Measurements from ENCODE around the gene FBXW12.

FBXW12 gene

DNA sequence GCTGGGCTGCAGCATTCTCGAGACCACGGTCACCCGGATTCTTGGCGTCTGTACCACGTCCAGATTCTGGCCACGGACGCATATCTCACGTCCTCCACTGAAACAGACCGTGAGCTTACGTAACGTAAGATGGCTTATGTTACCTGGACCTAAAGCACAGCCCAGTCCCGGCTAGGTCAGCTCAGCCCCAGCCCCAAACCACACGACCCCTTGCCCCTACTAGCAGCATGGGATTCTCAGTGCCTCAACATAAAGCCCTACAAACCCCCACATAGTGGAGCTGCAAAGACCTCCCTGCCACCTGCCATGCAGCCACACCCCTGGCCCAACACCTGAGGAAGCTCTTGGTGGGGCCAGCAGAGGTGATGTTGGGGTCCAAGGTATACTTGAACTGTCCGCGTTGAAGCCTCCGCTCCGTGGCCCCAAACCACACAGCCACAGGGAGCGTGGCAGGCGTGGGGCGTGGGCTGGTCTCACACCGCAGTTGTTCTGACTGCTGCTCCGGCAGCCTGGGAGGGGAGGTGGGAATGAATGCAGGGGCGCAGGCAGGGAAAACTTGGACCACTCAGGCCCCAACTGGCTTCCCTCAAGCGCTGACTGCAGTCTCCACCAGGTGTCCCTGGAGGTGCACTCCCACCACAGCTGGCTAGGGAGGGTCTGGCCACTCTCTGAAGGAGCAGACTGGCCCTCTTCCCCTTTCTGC, 43.4 kb downstream of the FBXW12 start:
- Histone ChIP-seq H3K27ac (ENCODE audit: extremely low read depth, low read depth, low read length) (no peak overlapping the region), H3K4me1 (ENCODE audit: control insufficient read depth, insufficient read depth, low read length) (no peaks in the 10 kb centered on the region), H3K36me3 (ENCODE audit: control insufficient read depth in 2 of 2, insufficient read depth in 1 of 2, low read length in 2 of 2) (peaks cover 0 to 48% of the 10 kb centered on the region in 2 experiments; a peak in 1 of 3 replicates), H3K9me3 (ENCODE audit: control insufficient read depth, insufficient read depth, low read depth, low read length) (no peaks in the 10 kb centered on the region), H3K4me3 (ENCODE audit: low read depth, low read length) (no peak overlapping the region)
- TF ChIP-seq ZNF785 (tag by site-specific recombination; IDR thresholded peaks at IDR 0.05) (no peak), ZEB2 (tag by site-specific recombination; IDR thresholded peaks at IDR 0.05) (no peak)
- TF ChIP-seq, protein P1, sequence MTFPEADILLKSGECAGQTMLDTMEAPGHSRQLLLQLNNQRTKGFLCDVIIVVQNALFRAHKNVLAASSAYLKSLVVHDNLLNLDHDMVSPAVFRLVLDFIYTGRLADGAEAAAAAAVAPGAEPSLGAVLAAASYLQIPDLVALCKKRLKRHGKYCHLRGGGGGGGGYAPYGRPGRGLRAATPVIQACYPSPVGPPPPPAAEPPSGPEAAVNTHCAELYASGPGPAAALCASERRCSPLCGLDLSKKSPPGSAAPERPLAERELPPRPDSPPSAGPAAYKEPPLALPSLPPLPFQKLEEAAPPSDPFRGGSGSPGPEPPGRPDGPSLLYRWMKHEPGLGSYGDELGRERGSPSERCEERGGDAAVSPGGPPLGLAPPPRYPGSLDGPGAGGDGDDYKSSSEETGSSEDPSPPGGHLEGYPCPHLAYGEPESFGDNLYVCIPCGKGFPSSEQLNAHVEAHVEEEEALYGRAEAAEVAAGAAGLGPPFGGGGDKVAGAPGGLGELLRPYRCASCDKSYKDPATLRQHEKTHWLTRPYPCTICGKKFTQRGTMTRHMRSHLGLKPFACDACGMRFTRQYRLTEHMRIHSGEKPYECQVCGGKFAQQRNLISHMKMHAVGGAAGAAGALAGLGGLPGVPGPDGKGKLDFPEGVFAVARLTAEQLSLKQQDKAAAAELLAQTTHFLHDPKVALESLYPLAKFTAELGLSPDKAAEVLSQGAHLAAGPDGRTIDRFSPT (tag by site-specific recombination; IDR thresholded peaks at IDR 0.05): no peak
- CTCF ChIA-PET: interaction anchor here (0.9 to 1.7 kb wide), 2 partner anchors 16 to 21 kb away, joined by 3 to 7 read pairs; no protein-coding TSS in a partner anchor
- POLR2A ChIA-PET: interaction anchor here (0.5 kb wide), 1 partner anchor 738 kb away, joined by 3 read pairs; no protein-coding TSS in a partner anchor

DNA sequence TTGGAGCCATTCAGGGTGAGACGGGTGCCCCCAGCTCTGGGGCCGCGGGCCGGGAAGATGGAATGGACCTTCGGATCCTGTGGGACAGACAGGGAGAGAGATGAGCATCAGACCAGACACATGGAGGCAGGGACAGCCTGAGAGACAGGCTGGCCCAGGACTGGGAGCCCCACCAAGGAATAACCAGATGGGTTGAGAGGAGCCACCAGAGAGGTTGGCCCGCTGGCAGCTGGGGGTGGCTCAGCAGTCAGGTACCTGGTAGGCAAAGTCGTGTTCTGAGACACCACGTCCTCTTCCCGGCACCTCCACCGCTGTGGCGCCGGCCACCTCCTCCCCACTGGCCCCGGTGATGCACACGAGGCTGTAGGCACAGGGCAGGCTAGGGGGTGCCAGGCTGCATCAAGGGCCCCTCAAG, 44.1 kb downstream of the FBXW12 start:
- no peaks in the 10 kb centered on the region for H3K4me1 ChIP-seq (ENCODE audit: control insufficient read depth, insufficient read depth, low read length)
- peaks cover 0 to 41% of the 10 kb centered on the region in 2 experiments; a peak in 1 of 3 replicates for H3K36me3 ChIP-seq (ENCODE audit: control insufficient read depth in 2 of 2, insufficient read depth in 1 of 2, low read length in 2 of 2)
- H3K4me3 ChIP-seq (ENCODE audit: low read depth, low read length): no peak overlapping the region
- TF ChIP-seq ZNF324 (tag by site-specific recombination; IDR thresholded peaks at IDR 0.05): no peak
- no peak for TF ChIP-seq ZNF335 (tag by site-specific recombination; conservative IDR thresholded peaks at IDR 0.05)
- H3K9me3 ChIP-seq (ENCODE audit: control insufficient read depth, insufficient read depth, low read depth, low read length): no peaks in the 10 kb centered on the region
- ChIA-PET CTCF (interaction anchor here (1.7 kb wide), 1 partner anchor 20 kb away, joined by 7 read pairs; no protein-coding TSS in a partner anchor), POLR2A (no interaction called here)
- H3K27ac ChIP-seq (ENCODE audit: extremely low read depth, low read depth, low read length): no peak overlapping the region

DNA sequence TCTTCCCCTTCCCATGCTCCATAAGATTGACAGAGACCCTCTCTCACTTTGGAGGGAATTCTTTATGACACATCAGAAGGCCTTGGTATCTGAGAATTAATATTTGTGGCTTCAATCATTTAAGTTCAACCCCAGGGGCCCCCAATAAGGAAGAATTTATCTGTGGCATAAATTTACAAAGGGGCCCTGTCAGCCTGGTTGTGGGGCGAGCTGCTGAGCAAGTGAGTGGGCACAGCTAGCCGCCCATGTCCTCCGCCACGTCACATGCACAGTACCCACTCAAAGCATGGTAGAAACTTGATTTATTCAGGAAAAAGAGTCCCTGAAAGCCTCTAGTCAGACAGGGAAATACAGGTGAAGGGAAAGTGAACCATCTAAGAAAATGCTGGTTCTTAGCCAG, 44.5 kb downstream of the FBXW12 start:
- H3K4me1 ChIP-seq (ENCODE audit: control insufficient read depth, insufficient read depth, low read length): no peaks in the 10 kb centered on the region
- H3K36me3 ChIP-seq (ENCODE audit: control insufficient read depth in 2 of 2, insufficient read depth in 1 of 2, low read length in 2 of 2): peaks cover 0 to 36% of the 10 kb centered on the region in 2 experiments; a peak in 1 of 3 replicates
- no peak overlapping the region for H3K4me3 ChIP-seq (ENCODE audit: low read depth, low read length)
- H3K27ac ChIP-seq (ENCODE audit: extremely low read depth, low read depth, low read length): no peak overlapping the region
- ChIA-PET POLR2A (no interaction called here), CTCF (interaction anchor here (1.7 kb wide), 1 partner anchor 19 kb away, joined by 7 read pairs; no protein-coding TSS in a partner anchor)
- H3K9me3 ChIP-seq (ENCODE audit: control insufficient read depth, insufficient read depth, low read depth, low read length): no peaks in the 10 kb centered on the region
- TF ChIP-seq YY2 (tag by site-specific recombination; IDR thresholded peaks at IDR 0.05): no peak
- TF ChIP-seq, protein P2, sequence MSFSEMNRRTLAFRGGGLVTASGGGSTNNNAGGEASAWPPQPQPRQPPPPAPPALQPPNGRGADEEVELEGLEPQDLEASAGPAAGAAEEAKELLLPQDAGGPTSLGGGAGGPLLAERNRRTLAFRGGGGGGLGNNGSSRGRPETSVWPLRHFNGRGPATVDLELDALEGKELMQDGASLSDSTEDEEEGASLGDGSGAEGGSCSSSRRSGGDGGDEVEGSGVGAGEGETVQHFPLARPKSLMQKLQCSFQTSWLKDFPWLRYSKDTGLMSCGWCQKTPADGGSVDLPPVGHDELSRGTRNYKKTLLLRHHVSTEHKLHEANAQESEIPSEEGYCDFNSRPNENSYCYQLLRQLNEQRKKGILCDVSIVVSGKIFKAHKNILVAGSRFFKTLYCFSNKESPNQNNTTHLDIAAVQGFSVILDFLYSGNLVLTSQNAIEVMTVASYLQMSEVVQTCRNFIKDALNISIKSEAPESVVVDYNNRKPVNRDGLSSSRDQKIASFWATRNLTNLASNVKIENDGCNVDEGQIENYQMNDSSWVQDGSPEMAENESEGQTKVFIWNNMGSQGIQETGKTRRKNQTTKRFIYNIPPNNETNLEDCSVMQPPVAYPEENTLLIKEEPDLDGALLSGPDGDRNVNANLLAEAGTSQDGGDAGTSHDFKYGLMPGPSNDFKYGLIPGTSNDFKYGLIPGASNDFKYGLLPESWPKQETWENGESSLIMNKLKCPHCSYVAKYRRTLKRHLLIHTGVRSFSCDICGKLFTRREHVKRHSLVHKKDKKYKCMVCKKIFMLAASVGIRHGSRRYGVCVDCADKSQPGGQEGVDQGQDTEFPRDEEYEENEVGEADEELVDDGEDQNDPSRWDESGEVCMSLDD (tag by site-specific recombination; IDR thresholded peaks at IDR 0.05): no peak
- TF ChIP-seq ZNF510 (tag by site-specific recombination; IDR thresholded peaks at IDR 0.05; ENCODE audit: insufficient replicate concordance): no peak
- no peak for TF ChIP-seq ZNF169 (tag by site-specific recombination; IDR thresholded peaks at IDR 0.05)
- TF ChIP-seq ZNF530 (tag by site-specific recombination; IDR thresholded peaks at IDR 0.05; ENCODE audit: low read depth): no peak
- TF ChIP-seq WT1 (tag by site-specific recombination; IDR thresholded peaks at IDR 0.05): no peak
- no peak for TF ChIP-seq ZNF792 (tag by site-specific recombination; IDR thresholded peaks at IDR 0.05)
- no peak for TF ChIP-seq ZNF560 (tag by site-specific recombination; IDR thresholded peaks at IDR 0.05; ENCODE audit: borderline replicate concordance)
- TF ChIP-seq ZNF26 (tag by site-specific recombination; IDR thresholded peaks at IDR 0.05): no peak
- TF ChIP-seq ZNF398 (tag by site-specific recombination; IDR thresholded peaks at IDR 0.05): no peak
- no peak for TF ChIP-seq OSR2 (tag by site-specific recombination; IDR thresholded peaks at IDR 0.05)
- TF ChIP-seq, protein P3, sequence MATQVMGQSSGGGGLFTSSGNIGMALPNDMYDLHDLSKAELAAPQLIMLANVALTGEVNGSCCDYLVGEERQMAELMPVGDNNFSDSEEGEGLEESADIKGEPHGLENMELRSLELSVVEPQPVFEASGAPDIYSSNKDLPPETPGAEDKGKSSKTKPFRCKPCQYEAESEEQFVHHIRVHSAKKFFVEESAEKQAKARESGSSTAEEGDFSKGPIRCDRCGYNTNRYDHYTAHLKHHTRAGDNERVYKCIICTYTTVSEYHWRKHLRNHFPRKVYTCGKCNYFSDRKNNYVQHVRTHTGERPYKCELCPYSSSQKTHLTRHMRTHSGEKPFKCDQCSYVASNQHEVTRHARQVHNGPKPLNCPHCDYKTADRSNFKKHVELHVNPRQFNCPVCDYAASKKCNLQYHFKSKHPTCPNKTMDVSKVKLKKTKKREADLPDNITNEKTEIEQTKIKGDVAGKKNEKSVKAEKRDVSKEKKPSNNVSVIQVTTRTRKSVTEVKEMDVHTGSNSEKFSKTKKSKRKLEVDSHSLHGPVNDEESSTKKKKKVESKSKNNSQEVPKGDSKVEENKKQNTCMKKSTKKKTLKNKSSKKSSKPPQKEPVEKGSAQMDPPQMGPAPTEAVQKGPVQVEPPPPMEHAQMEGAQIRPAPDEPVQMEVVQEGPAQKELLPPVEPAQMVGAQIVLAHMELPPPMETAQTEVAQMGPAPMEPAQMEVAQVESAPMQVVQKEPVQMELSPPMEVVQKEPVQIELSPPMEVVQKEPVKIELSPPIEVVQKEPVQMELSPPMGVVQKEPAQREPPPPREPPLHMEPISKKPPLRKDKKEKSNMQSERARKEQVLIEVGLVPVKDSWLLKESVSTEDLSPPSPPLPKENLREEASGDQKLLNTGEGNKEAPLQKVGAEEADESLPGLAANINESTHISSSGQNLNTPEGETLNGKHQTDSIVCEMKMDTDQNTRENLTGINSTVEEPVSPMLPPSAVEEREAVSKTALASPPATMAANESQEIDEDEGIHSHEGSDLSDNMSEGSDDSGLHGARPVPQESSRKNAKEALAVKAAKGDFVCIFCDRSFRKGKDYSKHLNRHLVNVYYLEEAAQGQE (tag by site-specific recombination; IDR thresholded peaks at IDR 0.05): no peak
